SK-N-MC (cell line): ENCODE data around the gene ZNF625.
"Not testable (repeated sequence)": the region's sequence is repeated elsewhere in the genome, so short reads cannot be mapped to it uniquely, and the experiment has no call there.

Source experiments
- DNase-seq: peaks from one replicate; pipeline ENCODE4 v3.0.0-alpha.2; 2011; ENCODE audit warnings: low read depth, low spot score
- H3K27ac ChIP-seq: fragments of 200-600 bp; sonication (generic); 2 replicates; pipeline ENCODE4 v1.5.1; 2016; ENCODE audit warnings: mixed run types
- H3K36me3 ChIP-seq: fragments of 200-600 bp; sonication (generic); 2 replicates; pipeline ENCODE4 v1.6.1; 2017; ENCODE audit warnings: antibody characterized with exemption, low read length, mixed read lengths; ENCODE audit not compliant: insufficient read depth
- H3K4me3 ChIP-seq: fragments of 200-600 bp; sonication (generic); 2 replicates; pipeline ENCODE4 v1.5.1; 2016
- H3K9ac ChIP-seq: fragments of 200-600 bp; sonication (generic); 2 replicates; pipeline ENCODE4 v1.8.0; 2017; ENCODE audit warnings: mixed run types, mixed read lengths; ENCODE audit not compliant: insufficient read length
- H3K9me3 ChIP-seq: fragments of 200-600 bp; sonication (generic); 2 replicates; pipeline ENCODE4 v1.6.1; 2017; ENCODE audit warnings: low read depth, mild to moderate bottlenecking, antibody characterized with exemption, low read length, moderate library complexity, mixed read lengths
- EZH2 ChIP-seq: fragments of 200-600 bp; sonication (generic); IDR thresholded peaks from one replicate; pipeline ENCODE4 v1.6.1; 2017; ENCODE audit warnings: antibody characterized with exemption
- FOXP2 ChIP-seq: optimal IDR thresholded peaks from 2 replicates; pipeline ENCODE3; 2011; ENCODE audit warnings: mild to moderate bottlenecking, moderate library complexity; ENCODE audit not compliant: insufficient read depth; ENCODE audit errors: extremely low read length, control extremely low read depth
- POLR2AphosphoS5 ChIP-seq: IDR thresholded peaks from 2 replicates; pipeline ENCODE4 v1.6.1; 2012; ENCODE audit warnings: mild to moderate bottlenecking, low read depth, low read length, borderline replicate concordance

ZNF625 gene

DNA sequence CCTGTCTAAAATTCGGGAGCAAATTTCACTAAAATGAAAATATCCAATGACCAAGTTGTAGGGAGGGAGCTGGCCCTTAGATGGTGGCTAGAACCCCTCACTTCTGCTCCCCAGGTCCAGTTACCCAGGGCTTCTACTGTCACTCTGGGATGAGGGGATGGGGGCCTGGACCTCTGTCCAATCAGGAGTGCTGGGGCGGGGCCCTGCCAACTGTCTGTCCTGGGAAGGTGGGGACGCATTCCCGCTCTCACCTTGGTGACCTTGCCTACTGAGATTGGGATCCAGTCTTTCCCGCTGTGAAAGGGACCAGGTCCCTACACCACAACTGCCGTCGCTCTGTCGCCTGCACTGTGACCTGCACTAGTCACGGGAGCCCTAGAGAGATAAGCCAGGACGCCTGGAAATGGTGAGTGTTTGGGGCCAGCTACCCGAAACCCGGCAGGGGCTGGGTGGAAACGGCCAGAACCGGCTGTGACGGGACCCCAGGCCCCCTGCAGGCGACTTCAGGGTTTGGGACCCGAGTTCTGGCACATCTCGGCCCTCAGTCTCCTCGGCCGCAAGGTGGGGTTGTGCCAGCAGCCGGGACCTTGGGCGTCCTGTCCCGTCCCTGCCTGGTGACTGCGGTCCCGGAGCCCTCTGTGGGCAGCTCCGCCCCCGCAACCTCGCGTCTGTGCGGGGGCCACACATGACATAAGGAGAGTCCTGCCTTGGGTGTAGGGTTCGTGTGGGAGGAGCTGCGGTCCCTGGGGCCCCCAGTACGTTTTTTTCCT is 39.1 kb downstream of the ZNF625 start:
- no peak overlapping the region for H3K9ac ChIP-seq
- peaks cover 11% of the 10 kb centered on the region for H3K36me3 ChIP-seq
- H3K27ac ChIP-seq: no peak overlapping the region
- H3K9me3 ChIP-seq: peaks cover 5% of the 10 kb centered on the region; the same call in 1 of the 2 replicates
- no peak overlapping the region for H3K4me3 ChIP-seq
- DNase-seq: no peak
- TF ChIP-seq FOXP2: no peak
- no peak for TF ChIP-seq POLR2AphosphoS5
- no peak for TF ChIP-seq EZH2

GRCh38 chr19:12113121-12113520 is 43.4 kb downstream of the ZNF625 start:
- no peak for DNase-seq
- H3K9ac ChIP-seq: no peak overlapping the region
- no peak overlapping the region for H3K27ac ChIP-seq
- H3K36me3 ChIP-seq: peaks cover 39% of the 10 kb centered on the region
- TF ChIP-seq EZH2: no peak
- no peak for TF ChIP-seq FOXP2
- TF ChIP-seq POLR2AphosphoS5: no peak
- no peak overlapping the region for H3K4me3 ChIP-seq
- H3K9me3 ChIP-seq: peaks cover 16% of the 10 kb centered on the region

- Histone ChIP-seq H3K9ac (no peak overlapping the region), H3K9me3 (peaks cover 16% of the 10 kb centered on the region), H3K27ac (no peak overlapping the region), H3K4me3 (no peak overlapping the region), H3K36me3 (peaks cover 39% of the 10 kb centered on the region)
- DNase-seq: no peak
- no peak for TF ChIP-seq POLR2AphosphoS5
- TF ChIP-seq EZH2: no peak
- no peak for TF ChIP-seq FOXP2
Measured at GRCh38 chr19:12112701-12113100, 43.8 kb downstream of the ZNF625 start.

DNA sequence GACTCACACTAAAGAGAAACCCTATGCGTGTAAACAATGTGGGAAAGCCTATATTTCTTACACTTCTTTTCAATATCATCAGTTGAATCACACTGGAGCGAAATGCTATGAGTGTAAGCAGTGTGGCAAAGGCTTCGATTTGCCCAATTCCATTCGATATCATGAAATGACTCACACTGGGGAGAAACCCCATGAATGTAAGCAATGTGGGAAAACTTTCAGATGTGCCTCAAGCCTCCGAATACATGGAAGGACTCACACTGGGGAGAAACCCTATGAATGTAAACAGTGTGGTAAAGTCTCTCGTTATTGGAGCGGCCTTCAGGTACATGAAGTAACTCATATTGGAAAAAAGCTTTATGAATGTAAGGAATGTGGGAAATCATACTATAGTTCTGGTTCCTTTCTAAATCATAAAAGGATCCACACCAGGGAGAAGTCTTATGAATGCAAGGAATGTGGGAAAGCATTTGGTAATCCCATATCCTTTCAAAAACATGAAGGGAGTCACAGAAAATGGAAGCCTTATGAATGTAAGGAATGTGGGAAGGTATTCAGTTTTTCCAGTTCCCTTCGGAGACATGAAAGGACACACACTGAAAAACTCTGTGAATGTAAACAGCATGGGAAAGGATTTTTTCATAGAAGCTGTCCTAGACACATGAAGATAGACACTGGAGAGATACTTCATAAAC is 44.4 kb downstream of the ZNF625 start:
- Histone ChIP-seq H3K27ac (no peak overlapping the region), H3K9me3 (peaks cover 16% of the 10 kb centered on the region), H3K9ac (no peak overlapping the region), H3K36me3 (peaks cover 39% of the 10 kb centered on the region), H3K4me3 (no peak overlapping the region)
- no peak for DNase-seq
- TF ChIP-seq POLR2AphosphoS5: no peak
- TF ChIP-seq FOXP2: no peak
- TF ChIP-seq EZH2: no peak

GRCh38 chr19:12111176-12111575 is 45.4 kb downstream of the ZNF625 start:
- Histone ChIP-seq H3K9ac (no peak overlapping the region), H3K9me3 (peaks cover 16% of the 10 kb centered on the region), H3K27ac (no peak overlapping the region), H3K36me3 (peaks cover 39% of the 10 kb centered on the region), H3K4me3 (no peak overlapping the region)
- DNase-seq: no peak
- TF ChIP-seq EZH2 (no peak), FOXP2 (no peak), POLR2AphosphoS5 (no peak)

DNA sequence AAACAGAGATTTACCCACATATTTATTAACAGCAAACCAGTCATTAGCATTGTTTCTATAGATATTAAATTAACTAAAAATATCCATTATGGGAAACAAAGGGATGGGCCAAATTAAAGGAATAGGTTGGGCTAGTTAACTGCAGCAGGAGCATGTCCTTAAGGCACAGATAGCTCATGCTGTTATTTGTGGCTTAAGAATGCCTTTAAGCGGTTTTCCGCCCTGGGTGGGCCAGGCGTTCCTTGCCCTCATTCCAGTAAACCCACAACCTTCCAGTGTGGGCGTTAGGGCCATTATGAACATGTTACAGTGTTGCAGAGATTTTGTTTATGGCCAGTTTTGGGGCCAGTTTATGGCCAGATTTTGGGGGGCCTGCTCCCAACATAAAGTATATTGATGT is 52.6 kb downstream of the ZNF625 start:
- H3K36me3 ChIP-seq, H3K4me3 ChIP-seq, H3K9ac ChIP-seq, H3K27ac ChIP-seq, DNase-seq, H3K9me3 ChIP-seq: not testable (repeated sequence)

DNA sequence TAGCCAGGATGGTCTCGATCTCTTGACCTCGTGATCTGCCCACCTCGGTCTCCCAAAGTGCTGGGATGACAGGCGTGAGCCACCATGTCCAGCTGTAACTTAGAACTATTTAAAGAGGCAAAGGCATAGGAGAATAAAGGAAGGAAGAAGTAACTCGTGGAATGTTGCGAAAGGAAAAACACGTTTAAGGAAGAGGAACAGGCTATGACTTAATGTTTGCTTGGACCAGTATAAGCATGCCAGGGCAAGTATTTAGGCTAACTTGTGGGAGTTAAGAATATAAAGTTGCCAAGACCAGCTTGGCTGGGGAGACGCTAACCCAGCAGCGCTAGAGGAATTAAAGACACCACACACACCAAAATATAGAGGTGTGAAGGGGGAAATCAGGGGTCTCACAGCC is 58.5 kb downstream of the ZNF625 start:
- no peak for DNase-seq
- Histone ChIP-seq H3K27ac (no peak overlapping the region), H3K9me3 (no peaks in the 10 kb centered on the region), H3K4me3 (no peak overlapping the region), H3K36me3 (peaks cover 9% of the 10 kb centered on the region; the same call in 1 of the 2 replicates), H3K9ac (no peak overlapping the region)
- TF ChIP-seq POLR2AphosphoS5: no peak
- no peak for TF ChIP-seq EZH2
- TF ChIP-seq FOXP2: no peak

DNA sequence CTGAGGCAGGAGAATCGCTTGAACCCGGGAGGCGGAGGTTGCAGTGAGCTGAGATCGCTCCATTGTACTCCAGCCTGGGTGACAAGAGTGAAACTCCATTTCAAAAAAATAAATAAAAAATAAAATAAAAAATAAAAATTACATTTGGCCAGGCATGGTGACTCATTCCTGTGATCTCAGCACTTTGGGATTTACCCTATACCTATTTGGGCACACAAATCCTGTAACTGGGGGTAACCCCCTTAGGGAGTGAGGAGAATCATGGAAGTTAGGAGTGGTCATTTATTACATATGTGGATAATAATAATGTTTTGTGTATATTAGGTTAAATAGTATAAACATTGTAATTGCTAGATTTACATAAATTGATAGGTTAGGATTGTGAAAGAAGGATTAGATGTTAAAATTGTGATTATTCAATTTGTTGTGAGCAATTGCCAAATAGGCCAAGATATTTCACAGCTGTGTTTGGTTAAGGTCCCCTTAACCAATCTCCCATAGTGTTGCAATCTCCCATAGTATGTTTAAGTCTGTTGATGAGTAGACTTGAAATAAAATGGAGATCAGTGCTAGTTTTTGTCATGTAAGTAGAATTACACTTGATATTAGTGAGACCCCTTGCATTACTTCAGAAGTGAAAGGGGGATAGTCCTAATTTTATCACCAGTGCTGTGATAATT is 61.3 kb downstream of the ZNF625 start:
- DNase-seq: no peak

More for the DNA sequence above, 61.3 kb downstream of the ZNF625 start:
- Histone ChIP-seq H3K9ac (no peak overlapping the region), H3K9me3 (no peaks in the 10 kb centered on the region), H3K27ac (no peak overlapping the region), H3K36me3 (peaks cover 9% of the 10 kb centered on the region; the same call in 1 of the 2 replicates), H3K4me3 (no peak overlapping the region)
- TF ChIP-seq FOXP2 (no peak), POLR2AphosphoS5 (no peak), EZH2 (no peak)
